Measurements from ENCODE around the gene TMEM255B. TPM values are rescaled to one million over a fixed set of nuclear protein-coding genes. Genes with fewer than 3 reads are reported as not detected.

Gene TMEM255B
- total and polyA plus RNA-seq, 9 of the 15 experiments (the other 6 are each of a cell fraction or from before 2014, with no cell fraction given) = 0.01 to 0.75 (median 0.23) TPM

DNA sequence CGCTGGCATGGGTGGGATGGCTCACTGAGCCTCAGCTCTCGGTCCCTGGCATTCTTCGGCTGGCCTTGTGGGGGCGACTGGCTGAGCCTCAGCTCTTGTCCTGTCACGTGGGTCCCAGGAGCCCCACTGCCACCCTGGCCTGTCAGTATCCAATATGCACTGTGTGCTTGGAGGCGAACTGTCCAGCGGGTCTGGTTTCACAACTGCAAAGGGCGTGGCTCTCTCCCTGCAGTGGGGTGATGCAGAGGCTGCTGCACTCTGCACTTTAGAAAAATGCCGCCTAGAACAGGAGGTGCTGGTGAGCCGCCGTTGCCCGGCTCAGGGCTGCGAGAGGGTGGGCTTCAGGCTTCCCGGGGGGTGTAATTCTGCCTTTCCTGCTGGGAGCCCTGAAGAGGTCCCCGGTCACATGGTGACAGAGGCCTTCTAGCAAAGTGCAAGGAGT lies 17.0 kb upstream of the TMEM255B start (continued):
- TF ChIP-seq, protein P1, sequence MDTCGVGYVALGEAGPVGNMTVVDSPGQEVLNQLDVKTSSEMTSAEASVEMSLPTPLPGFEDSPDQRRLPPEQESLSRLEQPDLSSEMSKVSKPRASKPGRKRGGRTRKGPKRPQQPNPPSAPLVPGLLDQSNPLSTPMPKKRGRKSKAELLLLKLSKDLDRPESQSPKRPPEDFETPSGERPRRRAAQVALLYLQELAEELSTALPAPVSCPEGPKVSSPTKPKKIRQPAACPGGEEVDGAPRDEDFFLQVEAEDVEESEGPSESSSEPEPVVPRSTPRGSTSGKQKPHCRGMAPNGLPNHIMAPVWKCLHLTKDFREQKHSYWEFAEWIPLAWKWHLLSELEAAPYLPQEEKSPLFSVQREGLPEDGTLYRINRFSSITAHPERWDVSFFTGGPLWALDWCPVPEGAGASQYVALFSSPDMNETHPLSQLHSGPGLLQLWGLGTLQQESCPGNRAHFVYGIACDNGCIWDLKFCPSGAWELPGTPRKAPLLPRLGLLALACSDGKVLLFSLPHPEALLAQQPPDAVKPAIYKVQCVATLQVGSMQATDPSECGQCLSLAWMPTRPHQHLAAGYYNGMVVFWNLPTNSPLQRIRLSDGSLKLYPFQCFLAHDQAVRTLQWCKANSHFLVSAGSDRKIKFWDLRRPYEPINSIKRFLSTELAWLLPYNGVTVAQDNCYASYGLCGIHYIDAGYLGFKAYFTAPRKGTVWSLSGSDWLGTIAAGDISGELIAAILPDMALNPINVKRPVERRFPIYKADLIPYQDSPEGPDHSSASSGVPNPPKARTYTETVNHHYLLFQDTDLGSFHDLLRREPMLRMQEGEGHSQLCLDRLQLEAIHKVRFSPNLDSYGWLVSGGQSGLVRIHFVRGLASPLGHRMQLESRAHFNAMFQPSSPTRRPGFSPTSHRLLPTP (IDR thresholded peaks at IDR 0.05; ENCODE audit: borderline replicate concordance, extremely low read depth, insufficient read length) = no peak
- no peak for TF ChIP-seq FOXA3 (CRISPR knock-in tag; conservative IDR thresholded peaks at IDR 0.05 in 1 of 2, IDR thresholded peaks at IDR 0.05 in 1 of 2)
- TF ChIP-seq, protein P2, sequence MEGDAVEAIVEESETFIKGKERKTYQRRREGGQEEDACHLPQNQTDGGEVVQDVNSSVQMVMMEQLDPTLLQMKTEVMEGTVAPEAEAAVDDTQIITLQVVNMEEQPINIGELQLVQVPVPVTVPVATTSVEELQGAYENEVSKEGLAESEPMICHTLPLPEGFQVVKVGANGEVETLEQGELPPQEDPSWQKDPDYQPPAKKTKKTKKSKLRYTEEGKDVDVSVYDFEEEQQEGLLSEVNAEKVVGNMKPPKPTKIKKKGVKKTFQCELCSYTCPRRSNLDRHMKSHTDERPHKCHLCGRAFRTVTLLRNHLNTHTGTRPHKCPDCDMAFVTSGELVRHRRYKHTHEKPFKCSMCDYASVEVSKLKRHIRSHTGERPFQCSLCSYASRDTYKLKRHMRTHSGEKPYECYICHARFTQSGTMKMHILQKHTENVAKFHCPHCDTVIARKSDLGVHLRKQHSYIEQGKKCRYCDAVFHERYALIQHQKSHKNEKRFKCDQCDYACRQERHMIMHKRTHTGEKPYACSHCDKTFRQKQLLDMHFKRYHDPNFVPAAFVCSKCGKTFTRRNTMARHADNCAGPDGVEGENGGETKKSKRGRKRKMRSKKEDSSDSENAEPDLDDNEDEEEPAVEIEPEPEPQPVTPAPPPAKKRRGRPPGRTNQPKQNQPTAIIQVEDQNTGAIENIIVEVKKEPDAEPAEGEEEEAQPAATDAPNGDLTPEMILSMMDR (IDR thresholded peaks at IDR 0.05 in 2 of 3, conservative IDR thresholded peaks at IDR 0.05 in 1 of 3; ENCODE audit: insufficient read depth in 2 of 3, low read depth in 1 of 3, low read length in 3 of 3) = 0 out of 6 replicates have a peak, but pooled peaks of 2 of the 3 experiments have one; percentile 21 to 27
- TF ChIP-seq, protein P3, sequence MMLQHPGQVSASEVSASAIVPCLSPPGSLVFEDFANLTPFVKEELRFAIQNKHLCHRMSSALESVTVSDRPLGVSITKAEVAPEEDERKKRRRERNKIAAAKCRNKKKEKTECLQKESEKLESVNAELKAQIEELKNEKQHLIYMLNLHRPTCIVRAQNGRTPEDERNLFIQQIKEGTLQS (IDR thresholded peaks at IDR 0.05) = no peak
- TF ChIP-seq, protein P3 (CRISPR knock-in tag; conservative IDR thresholded peaks at IDR 0.05) = no peak
- no peak for TF ChIP-seq RBM39 (optimal IDR thresholded peaks at IDR 0.05; ENCODE audit: low read depth, low read length)
- TF ChIP-seq IFI16 (CRISPR knock-in tag; IDR thresholded peaks at IDR 0.05) = no peak
- TF ChIP-seq, protein P4, sequence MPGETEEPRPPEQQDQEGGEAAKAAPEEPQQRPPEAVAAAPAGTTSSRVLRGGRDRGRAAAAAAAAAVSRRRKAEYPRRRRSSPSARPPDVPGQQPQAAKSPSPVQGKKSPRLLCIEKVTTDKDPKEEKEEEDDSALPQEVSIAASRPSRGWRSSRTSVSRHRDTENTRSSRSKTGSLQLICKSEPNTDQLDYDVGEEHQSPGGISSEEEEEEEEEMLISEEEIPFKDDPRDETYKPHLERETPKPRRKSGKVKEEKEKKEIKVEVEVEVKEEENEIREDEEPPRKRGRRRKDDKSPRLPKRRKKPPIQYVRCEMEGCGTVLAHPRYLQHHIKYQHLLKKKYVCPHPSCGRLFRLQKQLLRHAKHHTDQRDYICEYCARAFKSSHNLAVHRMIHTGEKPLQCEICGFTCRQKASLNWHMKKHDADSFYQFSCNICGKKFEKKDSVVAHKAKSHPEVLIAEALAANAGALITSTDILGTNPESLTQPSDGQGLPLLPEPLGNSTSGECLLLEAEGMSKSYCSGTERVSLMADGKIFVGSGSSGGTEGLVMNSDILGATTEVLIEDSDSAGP (CRISPR knock-in tag; IDR thresholded peaks at IDR 0.05) = no peak
- no peak for TF ChIP-seq FOXK2 (conservative IDR thresholded peaks at IDR 0.05 in 1 of 2, IDR thresholded peaks at IDR 0.05 in 1 of 2; ENCODE audit: low read depth in 2 of 2)
- TF ChIP-seq, protein P5, sequence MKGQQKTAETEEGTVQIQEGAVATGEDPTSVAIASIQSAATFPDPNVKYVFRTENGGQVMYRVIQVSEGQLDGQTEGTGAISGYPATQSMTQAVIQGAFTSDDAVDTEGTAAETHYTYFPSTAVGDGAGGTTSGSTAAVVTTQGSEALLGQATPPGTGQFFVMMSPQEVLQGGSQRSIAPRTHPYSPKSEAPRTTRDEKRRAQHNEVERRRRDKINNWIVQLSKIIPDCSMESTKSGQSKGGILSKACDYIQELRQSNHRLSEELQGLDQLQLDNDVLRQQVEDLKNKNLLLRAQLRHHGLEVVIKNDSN (CRISPR knock-in tag; IDR thresholded peaks at IDR 0.05) = peak; percentile 86
- no peak for TF ChIP-seq SUPT5H (IDR thresholded peaks at IDR 0.05)
- TF ChIP-seq RBM22 (IDR thresholded peaks at IDR 0.05; ENCODE audit: low read depth, low read length, poor library complexity, severe bottlenecking) = no peak
- no peak for TF ChIP-seq ZNF668 (CRISPR knock-in tag; IDR thresholded peaks at IDR 0.05)
- TF ChIP-seq TCF7L2 (IDR thresholded peaks at IDR 0.05; ENCODE audit: low read depth, low read length) = no peak
- TF ChIP-seq CBX3 (IDR thresholded peaks at IDR 0.05; ENCODE audit: borderline replicate concordance in 1 of 2, low read length in 2 of 2) = no peak
- TF ChIP-seq CEBPB (tag; IDR thresholded peaks at IDR 0.05) = peak; percentile 78
- TF ChIP-seq, protein P6, sequence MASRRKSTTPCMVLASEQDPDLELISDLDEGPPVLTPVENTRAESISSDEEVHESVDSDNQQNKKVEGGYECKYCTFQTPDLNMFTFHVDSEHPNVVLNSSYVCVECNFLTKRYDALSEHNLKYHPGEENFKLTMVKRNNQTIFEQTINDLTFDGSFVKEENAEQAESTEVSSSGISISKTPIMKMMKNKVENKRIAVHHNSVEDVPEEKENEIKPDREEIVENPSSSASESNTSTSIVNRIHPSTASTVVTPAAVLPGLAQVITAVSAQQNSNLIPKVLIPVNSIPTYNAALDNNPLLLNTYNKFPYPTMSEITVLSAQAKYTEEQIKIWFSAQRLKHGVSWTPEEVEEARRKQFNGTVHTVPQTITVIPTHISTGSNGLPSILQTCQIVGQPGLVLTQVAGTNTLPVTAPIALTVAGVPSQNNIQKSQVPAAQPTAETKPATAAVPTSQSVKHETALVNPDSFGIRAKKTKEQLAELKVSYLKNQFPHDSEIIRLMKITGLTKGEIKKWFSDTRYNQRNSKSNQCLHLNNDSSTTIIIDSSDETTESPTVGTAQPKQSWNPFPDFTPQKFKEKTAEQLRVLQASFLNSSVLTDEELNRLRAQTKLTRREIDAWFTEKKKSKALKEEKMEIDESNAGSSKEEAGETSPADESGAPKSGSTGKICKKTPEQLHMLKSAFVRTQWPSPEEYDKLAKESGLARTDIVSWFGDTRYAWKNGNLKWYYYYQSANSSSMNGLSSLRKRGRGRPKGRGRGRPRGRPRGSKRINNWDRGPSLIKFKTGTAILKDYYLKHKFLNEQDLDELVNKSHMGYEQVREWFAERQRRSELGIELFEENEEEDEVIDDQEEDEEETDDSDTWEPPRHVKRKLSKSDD (conservative IDR thresholded peaks at IDR 0.05; ENCODE audit: low read length) = no peak
